HG02678 (cell line): ENCODE measurements around the gene DACT2.
"Not testable (repeated sequence)": the region's sequence is repeated elsewhere in the genome, so short reads cannot be mapped to it uniquely, and the experiment has no call there.

Experiments
- ATAC-seq: cut with Tn5 transposase; IDR thresholded peaks from one replicate; pipeline ENCODE4 v1.9.1; 2021; ENCODE audit warnings: mild to moderate bottlenecking, moderate library complexity; ENCODE audit not compliant: unreplicated experiment

The DACT2 gene, protein sequence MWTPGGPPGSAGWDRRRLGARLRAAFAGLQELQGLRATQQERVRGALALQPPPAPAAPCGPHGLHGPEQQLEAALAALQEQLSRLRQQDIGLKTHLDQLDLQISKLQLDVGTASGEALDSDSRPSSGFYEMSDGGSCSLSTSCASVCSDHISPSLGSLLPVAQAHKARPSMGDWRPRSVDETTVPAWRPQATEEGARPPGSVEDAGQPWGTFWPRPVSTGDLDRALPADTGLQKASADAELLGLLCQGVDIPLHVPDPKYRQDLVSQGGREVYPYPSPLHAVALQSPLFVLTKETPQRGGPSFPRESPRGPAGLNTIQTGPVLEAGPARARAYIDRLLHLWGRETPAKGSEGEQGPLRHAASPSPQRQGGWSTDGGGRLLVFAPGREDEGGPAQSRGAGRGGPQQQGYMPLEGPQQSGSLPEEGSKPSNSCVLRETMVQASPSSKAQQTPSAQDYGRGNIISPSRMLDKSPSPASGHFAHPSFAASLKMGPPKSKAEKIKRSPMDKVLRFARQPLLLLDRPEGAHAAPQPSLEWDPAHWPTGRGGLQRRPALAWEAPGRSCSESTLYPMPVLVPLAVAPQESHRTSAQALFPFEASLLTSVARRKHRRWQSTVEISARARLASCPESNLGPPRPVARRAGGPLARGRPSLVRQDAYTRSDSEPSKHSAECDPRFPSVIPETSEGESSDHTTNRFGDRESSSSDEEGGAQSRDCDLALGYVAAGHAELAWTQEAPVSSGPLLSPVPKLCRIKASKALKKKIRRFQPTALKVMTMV

DNA sequence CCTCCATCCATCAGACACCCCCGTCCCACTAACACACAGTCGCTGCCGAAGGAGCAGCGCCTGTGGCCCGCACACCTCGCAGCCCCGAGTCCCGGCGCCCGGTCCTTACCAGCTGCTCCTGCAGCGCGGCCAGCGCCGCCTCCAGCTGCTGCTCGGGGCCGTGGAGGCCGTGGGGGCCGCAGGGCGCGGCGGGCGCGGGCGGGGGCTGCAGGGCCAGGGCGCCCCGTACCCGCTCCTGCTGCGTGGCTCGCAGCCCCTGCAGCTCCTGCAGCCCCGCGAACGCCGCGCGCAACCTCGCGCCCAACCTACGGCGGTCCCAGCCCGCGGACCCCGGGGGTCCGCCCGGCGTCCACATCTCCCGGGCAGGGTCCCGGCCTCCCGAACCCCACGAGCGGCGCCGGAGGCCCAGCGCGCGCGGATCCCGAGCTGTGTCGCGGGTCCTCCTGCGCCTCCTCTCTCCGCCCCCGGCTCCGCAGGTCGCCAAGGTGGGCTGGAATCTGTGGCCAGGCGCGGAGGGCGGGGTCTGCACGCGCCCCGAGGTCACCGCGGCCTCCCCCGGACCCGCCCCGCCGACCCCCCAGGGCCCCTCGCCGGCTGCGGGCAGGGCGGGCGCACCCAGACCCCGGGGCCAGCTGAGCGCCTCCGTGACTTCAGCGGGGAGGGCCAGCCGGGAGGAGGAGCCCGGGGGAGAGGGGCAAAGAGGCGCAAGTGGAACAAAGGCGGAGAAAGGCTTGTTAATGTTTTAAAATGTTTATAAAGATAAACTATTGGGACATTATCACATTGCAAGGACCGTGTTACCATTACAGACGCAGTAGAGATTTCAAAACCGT lies at the start of gene DACT2:
Gene DACT2, minus strand, starts transcription at position 499 of the 833 bp plus-strand sequence. Its CDS starts 144 bp downstream, at position 355.
- no peak for ATAC-seq

DNA sequence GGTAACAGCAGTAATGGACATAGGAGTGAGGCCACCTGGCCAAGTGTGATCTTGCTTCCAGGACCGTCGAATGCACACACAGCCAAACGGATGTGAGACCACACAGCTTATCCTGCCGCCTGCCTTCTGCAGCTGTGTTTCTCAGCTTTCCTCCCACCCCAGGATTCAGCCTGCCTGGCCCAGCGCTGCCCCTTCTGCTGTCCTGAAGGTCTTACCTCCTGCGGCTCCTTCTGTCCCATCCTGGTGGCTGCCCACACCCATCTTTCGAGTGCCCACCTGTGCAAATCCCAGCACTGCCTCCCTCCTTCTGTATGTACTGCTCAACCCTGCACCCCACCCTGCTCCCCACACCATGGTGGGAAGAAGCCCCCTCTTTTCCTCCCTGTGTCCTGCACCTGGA lies 49.4 kb upstream of the DACT2 start:
- ATAC-seq, result no peak

DNA sequence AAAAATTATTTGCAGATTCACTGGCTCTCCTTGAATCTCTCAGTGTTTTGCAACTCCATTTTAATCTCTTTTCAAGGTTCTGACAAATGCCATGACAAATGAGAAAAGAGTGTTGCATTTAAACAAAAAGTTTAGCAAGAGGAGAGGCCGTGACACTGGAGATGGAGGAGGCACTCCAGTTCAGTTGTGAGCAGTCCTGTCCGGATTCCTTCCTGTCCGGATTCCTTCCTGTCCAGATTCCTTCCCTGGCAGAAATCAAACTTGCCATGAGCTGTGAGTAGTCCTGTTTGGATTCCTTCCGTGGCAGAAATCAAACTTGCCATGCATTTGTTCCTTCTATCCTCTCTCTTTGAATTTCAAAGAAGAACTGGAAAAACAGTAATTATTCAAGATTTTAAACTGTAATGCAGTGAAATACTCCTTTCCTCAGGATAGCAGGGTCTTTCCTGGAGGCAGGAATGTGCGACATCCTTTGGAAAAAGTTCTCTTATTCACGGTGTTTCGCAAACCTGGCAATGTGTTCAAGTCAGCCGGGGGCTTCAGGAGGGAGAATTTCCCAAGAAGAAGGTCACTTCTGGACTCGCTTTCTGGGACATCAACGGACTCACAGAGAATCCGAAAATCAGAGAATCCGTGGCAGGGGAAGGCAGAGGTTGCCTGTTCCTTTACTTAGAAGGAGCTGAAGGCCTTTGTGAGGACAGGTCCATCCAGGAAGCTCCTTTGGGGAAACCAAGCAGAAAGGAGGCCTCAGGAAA lies 48.7 kb upstream of the DACT2 start:
- ATAC-seq, result no peak

DNA sequence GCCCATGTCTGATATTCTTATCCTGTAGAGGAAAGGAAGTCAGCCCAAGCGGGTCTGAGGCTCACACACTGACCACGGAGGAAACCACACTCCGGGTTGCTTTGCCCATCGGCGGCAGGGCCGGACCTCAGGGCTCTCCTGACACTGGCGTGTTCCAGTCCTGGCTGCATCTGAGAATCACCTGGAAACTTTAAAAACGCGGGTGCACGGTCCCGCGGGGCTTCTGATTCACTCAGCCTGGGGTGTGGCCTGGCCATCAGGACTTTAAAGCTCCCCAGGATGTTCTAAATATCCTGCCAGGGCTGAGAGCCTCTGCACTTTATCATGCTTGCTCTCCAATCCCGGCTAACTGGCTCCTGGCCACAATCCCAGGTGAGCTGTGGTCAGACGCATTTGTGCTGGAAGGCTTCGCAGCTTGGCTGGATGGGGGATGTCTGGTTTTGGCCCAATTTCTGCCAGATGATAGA lies 47.7 kb upstream of the DACT2 start:
- no peak for ATAC-seq

DNA sequence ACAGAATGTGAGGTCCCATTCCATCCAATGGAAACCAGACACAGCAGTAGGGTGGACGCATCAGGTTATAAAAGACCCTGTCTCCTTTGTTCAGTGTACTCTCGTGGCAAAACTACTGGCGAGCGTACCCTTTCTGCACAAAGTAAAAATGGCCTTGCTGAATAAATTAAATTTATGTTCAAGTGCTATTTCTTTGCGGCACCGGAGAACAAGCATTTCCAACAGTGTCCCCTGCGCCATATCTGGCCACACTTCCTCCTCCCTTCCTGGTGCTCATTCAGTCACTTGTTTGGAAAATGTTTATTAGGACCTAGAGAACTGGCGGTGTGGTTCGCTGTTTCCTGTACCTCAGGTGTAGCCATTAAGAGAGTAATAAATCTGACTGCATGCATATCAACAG lies 46.9 kb upstream of the DACT2 start:
- no peak for ATAC-seq

DNA sequence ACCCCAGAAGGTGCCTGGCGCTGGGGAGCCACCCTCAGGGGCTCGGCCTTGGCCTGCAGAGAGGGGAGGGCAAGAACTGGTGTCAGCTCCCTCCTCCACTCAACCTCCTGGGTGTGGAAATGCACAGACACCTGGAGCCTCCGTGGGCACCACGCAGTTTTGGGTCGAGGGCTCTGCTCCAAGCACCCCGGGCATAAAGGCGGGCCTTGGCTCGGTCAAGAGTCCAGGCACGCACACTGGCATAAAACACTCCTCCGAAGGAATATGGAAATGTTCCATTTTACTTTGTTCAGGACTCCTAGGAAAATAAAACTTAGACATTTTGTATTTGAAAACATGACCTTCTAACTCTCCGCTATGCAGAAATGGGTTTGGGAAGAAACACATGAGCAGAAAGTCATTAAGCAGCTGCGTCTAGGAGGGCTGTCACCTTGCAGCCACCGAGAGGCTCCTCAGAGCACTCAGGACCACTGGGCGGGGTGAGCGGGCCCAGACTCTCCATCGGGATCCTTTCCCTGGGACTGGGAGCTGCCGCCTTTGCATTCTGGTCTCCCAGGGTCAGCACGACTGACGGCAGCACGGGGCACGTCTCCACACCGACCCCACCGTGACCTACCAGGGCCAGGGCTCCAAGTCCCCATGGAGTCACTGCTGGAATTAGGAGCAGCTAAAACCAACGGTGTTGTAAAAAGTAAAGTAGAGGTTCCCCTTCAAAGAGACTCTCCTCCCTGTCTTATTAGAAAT lies 46.0 kb upstream of the DACT2 start:
- no peak for ATAC-seq

DNA sequence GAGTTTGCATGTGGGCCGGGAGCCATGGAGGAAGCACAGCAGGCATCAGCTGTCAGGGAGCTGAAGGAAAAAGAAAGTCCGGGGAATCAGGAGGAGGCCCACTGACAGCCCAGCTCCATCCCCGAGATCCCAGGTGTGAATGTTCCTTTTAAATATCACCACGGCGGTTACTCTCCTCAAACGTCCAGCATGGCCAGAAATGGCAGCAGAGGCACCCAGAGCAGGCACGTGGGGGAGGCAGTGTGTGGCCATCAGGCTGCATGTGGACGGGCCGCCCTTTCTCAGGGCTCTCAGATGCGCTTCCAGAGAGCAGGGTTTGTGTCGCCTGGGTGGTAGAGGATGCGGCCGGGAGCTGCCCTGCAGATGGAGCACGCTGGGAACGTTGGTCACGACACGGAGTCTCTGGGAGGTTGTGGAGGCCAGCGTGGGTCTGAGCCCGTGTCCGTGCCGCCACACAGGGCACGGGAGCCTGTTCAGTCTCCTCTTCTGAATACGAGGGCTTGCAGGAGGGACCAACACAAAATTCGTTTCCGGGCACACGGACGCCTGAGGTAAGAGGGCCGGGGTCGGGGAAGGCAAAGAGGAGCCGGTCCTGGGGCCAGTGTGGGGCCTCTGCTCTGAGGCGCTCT lies 45.3 kb upstream of the DACT2 start:
- no peak for ATAC-seq

DNA sequence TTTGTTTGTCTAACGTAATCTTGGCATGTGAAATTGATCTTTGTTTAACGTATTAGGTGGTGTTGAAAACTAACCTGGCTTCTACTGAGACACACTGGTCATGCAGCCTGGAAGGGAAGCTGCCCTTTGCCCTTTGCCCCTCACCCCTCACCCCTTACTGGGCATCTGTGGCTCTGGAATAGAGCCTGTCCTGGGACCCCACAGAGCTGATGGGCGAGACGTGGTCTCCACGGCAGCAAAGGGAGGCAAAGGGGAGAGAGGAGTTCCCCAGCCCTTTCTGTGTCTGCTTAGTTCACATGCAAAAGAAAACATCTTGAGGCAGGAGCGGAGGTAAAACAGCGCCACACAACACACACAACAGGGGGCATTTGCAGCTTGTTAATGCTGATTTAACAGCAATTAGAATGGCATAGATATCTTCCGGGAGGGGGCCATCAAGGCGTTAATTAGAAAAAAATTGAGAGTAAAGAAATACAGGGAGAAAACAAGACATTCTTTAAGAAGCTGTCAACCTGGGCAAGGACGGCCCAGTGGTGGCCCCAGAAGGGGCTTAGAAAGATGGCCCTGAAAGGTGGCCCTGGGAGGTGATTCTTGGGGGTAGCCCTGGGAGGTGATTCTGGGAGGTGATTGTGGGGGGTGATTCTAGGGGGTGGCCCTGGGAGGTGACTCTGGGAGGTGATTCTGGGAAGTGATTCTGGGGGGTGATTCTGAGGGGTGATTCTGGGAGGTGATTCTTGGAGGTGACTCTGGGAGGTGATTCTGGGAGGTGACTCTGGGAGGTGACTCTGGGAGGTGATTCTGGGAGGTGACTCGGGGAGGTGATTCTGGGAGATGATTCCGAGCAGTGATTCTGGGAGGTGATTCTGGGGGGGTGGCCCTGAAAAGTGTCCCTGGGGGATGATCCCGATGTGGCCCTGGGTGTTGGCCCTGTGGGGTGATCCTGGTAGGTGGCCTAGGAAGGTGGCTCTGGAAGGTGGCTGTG lies 44.5 kb upstream of the DACT2 start:
- ATAC-seq, result no peak

DNA sequence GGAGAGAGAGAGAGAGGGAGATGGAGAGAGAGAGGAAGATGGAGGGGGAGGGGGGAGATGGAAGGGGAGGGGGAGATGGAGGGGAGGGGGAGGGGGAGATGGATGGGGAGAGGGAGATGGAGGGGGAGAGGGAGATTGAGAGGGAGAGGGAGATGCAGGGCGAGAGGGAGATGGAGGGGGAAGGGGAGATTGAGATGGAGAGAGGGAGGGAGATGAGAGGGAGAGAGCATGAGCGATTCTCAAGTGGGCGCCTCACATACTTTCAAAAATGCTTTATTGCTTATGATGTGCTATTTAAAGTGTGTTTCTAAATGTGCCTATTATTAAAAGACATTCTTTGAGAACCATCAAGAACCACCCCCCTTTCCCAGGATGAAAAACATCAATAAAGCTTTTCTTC lies 43.7 kb upstream of the DACT2 start:
- no peak for ATAC-seq

DNA sequence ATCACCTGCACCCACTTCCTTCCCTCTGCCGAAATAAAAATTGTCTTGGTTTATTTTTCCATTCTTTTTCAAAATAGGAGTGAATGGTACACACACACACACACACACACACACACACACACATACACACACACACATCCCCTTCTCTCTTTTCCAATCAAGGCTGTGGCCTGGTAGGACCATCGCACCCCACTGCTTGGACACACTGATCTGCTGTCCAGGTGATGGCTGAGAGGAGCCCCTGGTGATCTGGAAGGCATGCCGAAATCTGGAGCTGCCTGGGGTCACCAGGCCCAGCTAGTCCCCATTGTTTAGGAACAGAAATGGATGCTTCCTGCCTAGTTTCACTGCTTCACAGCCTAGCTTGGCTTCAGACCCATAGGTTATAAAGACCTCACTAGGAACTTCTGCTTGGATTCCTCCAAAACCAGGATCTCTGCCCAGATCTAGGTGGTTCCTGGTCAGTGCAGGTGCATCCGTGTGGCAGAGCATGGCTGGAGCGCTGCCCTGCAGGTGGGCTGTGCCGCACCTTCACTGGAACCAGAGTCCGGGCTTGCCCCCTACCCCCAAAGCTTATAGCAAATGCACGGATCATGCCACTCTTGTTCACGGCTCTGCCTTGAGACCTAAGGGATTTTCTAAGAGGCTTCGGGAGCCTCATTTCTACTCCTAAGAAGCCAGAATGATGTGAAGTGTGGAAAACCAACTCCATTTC lies 42.9 kb upstream of the DACT2 start:
- no peak for ATAC-seq

DNA sequence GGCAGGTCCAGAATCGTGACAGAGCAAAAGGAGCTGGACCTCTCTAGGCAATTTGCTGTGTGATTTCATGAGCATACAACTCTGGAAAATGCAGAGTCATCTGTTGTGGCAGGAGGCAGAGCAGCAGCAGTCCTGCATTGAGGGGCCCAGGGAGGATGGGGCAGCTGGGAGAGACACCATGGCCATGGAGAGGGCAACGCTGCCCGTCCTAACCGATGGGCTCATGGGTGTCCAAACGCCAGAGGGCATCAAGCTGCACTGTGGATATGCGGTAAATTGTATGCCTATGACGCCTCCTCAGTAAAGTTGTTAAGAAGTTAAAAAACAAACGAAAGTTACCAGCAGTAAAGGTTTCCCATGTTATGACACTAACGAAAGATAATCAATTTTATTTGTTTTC lies 42.2 kb upstream of the DACT2 start:
- ATAC-seq, result no peak

DNA sequence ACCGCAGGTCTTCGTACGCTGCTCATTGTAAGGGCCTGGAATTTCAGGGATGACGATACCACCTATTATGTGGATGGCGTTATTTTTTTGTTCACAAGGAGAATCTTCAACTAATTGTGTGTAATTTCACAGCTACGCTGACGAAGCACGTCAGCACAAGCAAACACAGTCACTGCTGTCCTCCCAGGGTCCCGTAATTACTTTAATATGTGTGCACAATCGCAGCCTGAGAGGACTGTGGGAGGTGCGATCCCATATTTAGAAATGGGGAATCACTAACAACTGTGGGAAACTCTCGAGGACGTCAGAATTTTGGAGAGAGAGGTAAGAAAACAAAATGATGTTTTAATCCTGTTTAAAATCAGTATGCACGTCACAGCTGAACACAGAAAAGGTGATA lies 40.2 kb upstream of the DACT2 start:
- ATAC-seq, result no peak

DNA sequence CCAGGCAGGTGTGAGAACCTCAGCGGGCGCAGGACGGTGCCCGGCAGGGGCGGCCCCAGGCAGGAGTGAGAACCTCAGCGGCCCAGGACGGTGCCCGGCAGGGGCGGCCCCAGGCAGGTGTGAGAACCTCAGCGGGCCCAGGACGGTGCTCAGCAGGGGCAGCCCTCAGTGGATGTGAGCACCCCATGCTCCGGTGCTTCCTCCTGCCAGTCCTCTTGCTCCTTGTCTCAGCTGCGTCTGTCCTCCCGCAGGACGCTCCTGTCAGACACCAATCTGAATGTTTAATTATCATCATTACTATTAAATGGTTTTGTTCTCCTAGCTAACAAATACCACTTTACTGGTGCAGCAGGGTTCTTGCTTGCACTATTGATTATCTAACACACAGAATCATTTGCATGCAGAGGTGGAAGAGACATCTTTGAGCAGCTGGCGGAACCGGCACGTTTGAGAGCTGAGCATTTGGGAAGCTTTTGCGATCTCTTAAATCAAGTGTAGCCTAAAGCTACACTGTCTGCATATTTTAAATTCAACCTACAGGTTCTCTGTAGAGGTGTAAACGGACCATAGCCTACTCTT lies 39.4 kb upstream of the DACT2 start:
- no peak for ATAC-seq

DNA sequence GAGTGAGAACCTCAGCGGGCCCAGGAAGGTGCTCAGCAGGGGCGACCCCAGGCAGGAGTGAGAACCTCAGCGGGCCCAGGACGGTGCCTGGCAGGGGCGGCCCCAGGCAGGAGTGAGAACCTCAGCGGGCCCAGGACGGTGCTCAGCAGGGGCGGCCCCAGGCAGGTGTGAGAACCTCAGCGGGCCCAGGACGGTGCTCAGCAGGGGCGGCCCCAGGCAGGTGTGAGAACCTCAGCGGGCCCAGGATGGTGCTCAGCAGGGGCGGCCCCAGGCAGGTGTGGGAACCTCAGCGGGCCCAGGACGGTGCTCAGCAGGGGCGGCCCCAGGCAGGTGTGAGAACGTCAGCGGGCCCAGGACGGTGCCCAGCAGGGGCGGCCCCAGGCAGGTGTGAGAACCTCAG lies 37.3 kb upstream of the DACT2 start:
- not testable (repeated sequence) for ATAC-seq

DNA sequence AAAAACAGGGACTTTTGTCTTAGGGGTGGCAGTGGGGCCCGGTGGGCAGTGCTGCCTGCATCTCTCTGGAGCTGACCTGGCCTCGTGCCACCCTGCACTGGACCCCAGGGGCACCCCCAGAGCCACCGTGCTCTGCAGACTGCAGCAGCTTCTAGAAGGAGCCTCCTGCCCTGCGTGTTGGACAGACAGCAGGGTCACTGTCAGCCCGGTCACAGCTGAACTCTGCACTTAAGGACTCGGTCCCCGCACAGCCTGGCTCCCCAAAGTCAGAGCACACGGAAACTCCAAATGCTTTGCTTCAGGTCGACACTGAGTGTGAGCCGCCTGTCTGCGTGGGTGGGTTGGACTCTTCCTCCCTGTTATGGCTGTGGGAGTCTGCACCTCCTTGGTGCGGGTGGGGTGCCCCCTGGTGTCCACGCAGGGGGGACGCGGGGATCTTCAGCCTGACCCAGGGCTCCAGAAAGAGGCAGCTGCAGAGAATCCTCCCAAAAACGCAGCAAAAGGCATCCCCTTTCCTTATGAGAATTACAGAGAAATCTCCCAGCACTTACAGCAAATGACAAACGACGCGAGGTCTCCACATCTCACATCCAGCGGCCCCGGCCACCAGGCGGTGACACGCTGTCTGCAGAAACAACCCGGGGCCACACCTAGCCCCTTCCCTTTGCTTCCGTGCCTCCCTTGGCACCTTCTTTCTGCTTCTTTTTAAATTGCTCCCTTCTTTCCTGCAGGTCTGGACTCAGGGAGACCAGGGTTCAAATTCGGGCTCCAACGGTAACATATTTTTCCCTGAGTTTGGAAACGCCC lies 36.3 kb upstream of the DACT2 start:
- no peak for ATAC-seq

DNA sequence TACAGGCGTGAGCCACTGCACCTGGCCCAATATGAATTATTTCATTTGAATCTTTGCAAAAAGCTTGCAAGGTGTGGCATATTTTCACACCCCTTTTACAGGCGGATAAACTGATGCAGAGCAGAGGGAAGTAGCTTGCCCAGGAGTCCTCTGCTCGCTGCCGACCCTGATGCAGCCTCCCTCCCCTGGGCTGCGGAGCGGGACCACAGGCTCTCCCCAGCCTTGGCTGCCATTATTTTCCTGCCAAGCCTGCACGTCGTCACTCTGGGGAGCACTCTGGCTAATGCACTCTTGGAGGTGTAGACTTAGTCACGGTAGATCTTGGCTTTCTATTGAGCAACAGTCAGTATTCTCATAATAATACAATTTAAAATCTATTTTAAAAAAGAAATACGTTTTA lies 34.8 kb upstream of the DACT2 start:
- ATAC-seq, result no peak
